ENCODE data around the gene TXNDC8. TPM values are rescaled to one million over a fixed set of nuclear protein-coding genes. Genes with fewer than 3 reads are reported as not detected.

Gene TXNDC8
- total RNA-seq, 1 donor from 2014 or later: not detected

- intact Hi-C loops (cut with DNase I): no loop called here
- no peak overlapping the region for H3K27ac ChIP-seq
- H3K4me1 ChIP-seq: no peaks in the 10 kb centered on the region
- no peaks in the 10 kb centered on the region for H3K9me3 ChIP-seq
- no peaks in the 10 kb centered on the region for H3K36me3 ChIP-seq
- TF ChIP-seq POLR2AphosphoS5 (IDR thresholded peaks at IDR 0.05; ENCODE audit: insufficient read depth in 1 of 2, low read depth in 1 of 2) (no peak), CTCF (IDR thresholded peaks at IDR 0.05) (no peak), POLR2A (IDR thresholded peaks at IDR 0.05) (no peak)
- no peaks in the 10 kb centered on the region for H3K27me3 ChIP-seq
- no peak overlapping the region for H3K4me3 ChIP-seq
- DNase-seq (ENCODE audit: extremely low spot score in 2 of 2): no peak
These were observed 8.9 kb downstream of the TXNDC8 start for GRCh38 chr9:110328763-110329162.

- DNase-seq (ENCODE audit: extremely low spot score in 2 of 2): no peak
- H3K36me3 ChIP-seq: no peaks in the 10 kb centered on the region
- intact Hi-C loops (cut with DNase I): no loop called here
- no peaks in the 10 kb centered on the region for H3K27me3 ChIP-seq
- H3K4me1 ChIP-seq: no peaks in the 10 kb centered on the region
- no peak for TF ChIP-seq POLR2A (IDR thresholded peaks at IDR 0.05)
- peak in 1 of 2 donors; percentile 30 for TF ChIP-seq POLR2AphosphoS5 (IDR thresholded peaks at IDR 0.05; ENCODE audit: insufficient read depth in 1 of 2, low read depth in 1 of 2)
- TF ChIP-seq CTCF (IDR thresholded peaks at IDR 0.05): no peak
- H3K4me3 ChIP-seq: no peak overlapping the region
- no peaks in the 10 kb centered on the region for H3K9me3 ChIP-seq
- no peak overlapping the region for H3K27ac ChIP-seq
These were observed 9.9 kb downstream of the TXNDC8 start for GRCh38 chr9:110327716-110328115.

GRCh38 chr9:110323818-110324217 is 13.8 kb downstream of the TXNDC8 start:
- TF ChIP-seq POLR2A (IDR thresholded peaks at IDR 0.05): no peak
- TF ChIP-seq POLR2AphosphoS5 (IDR thresholded peaks at IDR 0.05; ENCODE audit: insufficient read depth in 1 of 2, low read depth in 1 of 2): no peak
- no peak for TF ChIP-seq CTCF (IDR thresholded peaks at IDR 0.05)
- intact Hi-C loops (cut with DNase I): no loop called here

GRCh38 chr9:110320651-110321445 is 16.8 kb downstream of the TXNDC8 start:
- Histone ChIP-seq H3K4me3 (no peak overlapping the region), H3K27me3 (no peaks in the 10 kb centered on the region), H3K4me1 (peaks cover 3% of the 10 kb centered on the region), H3K27ac (no peak overlapping the region), H3K36me3 (no peaks in the 10 kb centered on the region), H3K9me3 (no peaks in the 10 kb centered on the region)
- DNase-seq (ENCODE audit: extremely low spot score in 2 of 2): no peak
- no peak for TF ChIP-seq POLR2AphosphoS5 (IDR thresholded peaks at IDR 0.05; ENCODE audit: insufficient read depth in 1 of 2, low read depth in 1 of 2)
- no peak for TF ChIP-seq CTCF (IDR thresholded peaks at IDR 0.05)
- no peak for TF ChIP-seq POLR2A (IDR thresholded peaks at IDR 0.05)
- intact Hi-C loops (cut with DNase I): no loop called here

More at GRCh38 chr9:110323818-110324217, 13.8 kb downstream of the TXNDC8 start:
- no peaks in the 10 kb centered on the region for H3K4me1 ChIP-seq
- H3K9me3 ChIP-seq: no peaks in the 10 kb centered on the region
- no peaks in the 10 kb centered on the region for H3K36me3 ChIP-seq
- no peak for DNase-seq (ENCODE audit: extremely low spot score in 2 of 2)
- H3K27me3 ChIP-seq: no peaks in the 10 kb centered on the region
- H3K4me3 ChIP-seq: no peak overlapping the region
- H3K27ac ChIP-seq: no peak overlapping the region

GRCh38 chr9:110319781-110320492 is 17.7 kb downstream of the TXNDC8 start:
- DNase-seq (ENCODE audit: extremely low spot score in 2 of 2): no peak
- H3K4me1 ChIP-seq: peaks cover 3% of the 10 kb centered on the region

More at GRCh38 chr9:110319781-110320492, 17.7 kb downstream of the TXNDC8 start:
- Histone ChIP-seq H3K27me3 (no peaks in the 10 kb centered on the region), H3K9me3 (no peaks in the 10 kb centered on the region), H3K4me3 (no peak overlapping the region), H3K36me3 (no peaks in the 10 kb centered on the region), H3K27ac (no peak overlapping the region)
- intact Hi-C loops (cut with DNase I): no loop called here
- no peak for TF ChIP-seq POLR2AphosphoS5 (IDR thresholded peaks at IDR 0.05; ENCODE audit: insufficient read depth in 1 of 2, low read depth in 1 of 2)
- TF ChIP-seq POLR2A (IDR thresholded peaks at IDR 0.05): no peak
- TF ChIP-seq CTCF (IDR thresholded peaks at IDR 0.05): no peak

Data from vagina (tissue), 2 donors.